Kidney (tissue), 14 donors: ENCODE results near the gene FAM53C. TPM values are rescaled to one million over a fixed set of nuclear protein-coding genes. Genes with fewer than 3 reads are reported as not detected.

Source experiments
- DNase-seq, 5 donors: peaks; one replicate each; pipeline ENCODE4 v3.0.0-alpha.2; 2013 to 2020
- FAIRE-seq: peaks from 2 replicates; lab custom pipeline; 2012; peaks lifted over from hg19 to GRCh38; lab: Jason Lieb, UNC
- H3K27ac ChIP-seq, 2 donors: one replicate each; pipeline ENCODE4 v1.7.0; 2013; ENCODE audit warnings: low read depth in 2 of 2, low read length in 2 of 2, inconsistent platforms in 1 of 2
- H3K27me3 ChIP-seq: one replicate; pipeline ENCODE4 v1.7.1; 2013; ENCODE audit warnings: low read length, inconsistent platforms; ENCODE audit not compliant: control insufficient read depth, insufficient read depth
- H3K36me3 ChIP-seq, 3 donors: one replicate each; pipeline versions ENCODE4 v1.7.0 to v1.7.1; 2013; ENCODE audit warnings: low read length in 3 of 3, control low read depth in 1 of 3, inconsistent platforms in 1 of 3; ENCODE audit not compliant: insufficient read depth in 3 of 3, control insufficient read depth in 2 of 3
- H3K4me1 ChIP-seq, 3 donors: one replicate each; pipeline versions ENCODE4 v1.7.0 to v1.7.1; 2013; ENCODE audit warnings: low read length in 3 of 3, inconsistent platforms in 1 of 3, low read depth in 1 of 3; ENCODE audit not compliant: control insufficient read depth in 2 of 3, insufficient read depth in 2 of 3
- H3K4me3 ChIP-seq, 3 donors: one replicate each; pipeline versions ENCODE4 v1.7.0 to v1.8.1; 2013; ENCODE audit warnings: low read length in 3 of 3, control low read depth in 1 of 3, inconsistent platforms in 1 of 3
- H3K9ac ChIP-seq, 3 donors: one replicate each; pipeline versions ENCODE4 v1.7.0 to v1.7.1; 2013; ENCODE audit warnings: low read length in 3 of 3, control low read depth in 1 of 3, inconsistent platforms in 1 of 3
- H3K9me3 ChIP-seq, 3 donors: one replicate each; pipeline versions ENCODE4 v1.7.0 to v1.7.1; 2013; ENCODE audit warnings: low read length in 3 of 3, control low read depth in 1 of 3, inconsistent platforms in 1 of 3; ENCODE audit not compliant: control insufficient read depth in 2 of 3, insufficient read depth in 1 of 3
- CTCF ChIP-seq: IDR thresholded peaks from 3 replicates; pipeline ENCODE4 v1.5.1; 2012; ENCODE audit warnings: mild to moderate bottlenecking, moderate library complexity, borderline replicate concordance; ENCODE audit not compliant: insufficient read depth; ENCODE audit errors: extremely low read depth
- intact Hi-C: fragments of 100-400 bp; cut with DNase I; formaldehyde crosslinking; loops from one replicate; pipeline ENCODE4 v1.11.1; 2022
- polyA plus RNA-seq: library from polyadenylated mRNA; stranded (reverse); fragments of 350-450 nt; fragmentation: Illumina TruSeq; extraction: RNeasy Lipid Tissue Mini Kit (QIAGEN cat#74804); gene quantifications from one replicate; pipeline ENCODE4 v1.2.3, GENCODE V29; 2014; ENCODE audit warnings: low read depth, low replicate concordance; ENCODE audit not compliant: insufficient read depth
- total RNA-seq: library from RNA; stranded (reverse); fragmentation: NEBNext Ultra II Directional; extraction: Animal tissue kit (Norgen Biotek cat#: 25700); gene quantifications from one replicate; pipeline ENCODE4 v1.2.1, GENCODE V29; 2021
- donor health status: control.
- donor health status: control.
- donor health status: control.
- donor health status: control.
- donor health status: control.
- donor health status: DM: yes; HTN: yes; CAD: no.
- donor health status: Normal renal cell carcinoma (clear cell type).

Gene FAM53C
- total and polyA plus RNA-seq, 2 donors from 2014 or later = 8.1 to 18.9 TPM

DNA sequence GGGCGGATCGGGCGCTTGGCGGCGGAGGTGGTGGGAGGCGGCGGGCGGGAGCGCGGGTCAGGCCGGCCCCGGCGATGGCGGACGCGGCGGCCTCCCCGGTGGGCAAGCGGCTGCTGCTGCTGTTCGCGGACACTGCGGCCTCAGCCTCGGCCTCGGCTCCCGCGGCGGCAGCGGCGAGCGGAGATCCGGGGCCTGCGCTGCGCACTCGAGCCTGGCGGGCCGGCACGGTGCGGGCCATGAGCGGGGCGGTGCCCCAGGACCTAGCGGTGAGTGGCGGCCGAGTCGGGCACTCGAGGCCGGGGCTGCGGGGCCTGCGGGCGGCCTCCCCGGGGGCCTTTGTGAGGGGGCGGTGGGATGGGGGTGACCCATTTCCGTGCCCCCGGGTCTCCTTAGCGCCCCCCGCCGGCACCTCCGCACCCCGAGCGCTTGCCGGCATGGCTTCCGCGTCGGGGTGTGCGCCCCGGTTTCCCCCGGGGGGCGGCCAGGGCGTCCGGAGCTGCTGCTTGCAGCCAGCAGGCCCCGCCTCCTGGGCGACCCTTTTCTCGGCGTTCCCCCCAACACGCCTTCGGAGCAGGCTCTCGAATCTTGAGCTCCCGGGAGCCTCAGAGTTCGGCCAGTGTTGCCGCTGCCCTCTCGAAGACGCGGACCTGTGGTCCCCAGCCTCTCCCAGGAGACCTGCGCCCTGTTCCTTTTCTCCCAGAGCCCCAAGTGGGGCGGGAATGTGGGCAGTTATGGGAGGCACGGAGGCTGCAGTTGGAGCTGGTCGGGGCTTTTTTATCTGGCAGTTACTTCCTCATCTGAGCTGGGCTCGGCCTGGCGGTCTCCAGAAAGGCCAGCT is 14.9 kb downstream of the FAM53C start:
- Histone ChIP-seq H3K27me3 (no peaks in the 10 kb centered on the region), H3K4me1 (peaks cover 0 to 13% (median 5%) of the 10 kb centered on the region in 3 donors), H3K9me3 (peaks cover 0 to 4% (median 0%) of the 10 kb centered on the region in 3 donors), H3K4me3 (peak overlapping the region; percentile 64 to 82 (median 79)), H3K27ac (peak overlapping the region; percentile 75 to 86), H3K9ac (peak overlapping the region; percentile 66 to 92 (median 91)), H3K36me3 (peaks cover 0 to 1% (median 0%) of the 10 kb centered on the region in 3 donors)
- DNase-seq = peak; percentile 48 to 91 (median 81)
- TF ChIP-seq CTCF = peak; percentile 16
- intact Hi-C loops = no loop called here
- FAIRE-seq = no peak

- Histone ChIP-seq H3K27me3 (no peaks in the 10 kb centered on the region), H3K36me3 (no peaks in the 10 kb centered on the region), H3K9ac (peak overlapping the region; percentile 66 to 92 (median 91)), H3K9me3 (peaks cover 0 to 4% (median 0%) of the 10 kb centered on the region in 3 donors), H3K4me1 (peaks cover 0 to 13% (median 5%) of the 10 kb centered on the region in 3 donors), H3K27ac (peak overlapping the region; percentile 75 to 86), H3K4me3 (peak overlapping the region; percentile 64 to 82 (median 79))
- intact Hi-C loops = no loop called here
- no peak for FAIRE-seq
- peak in 2 of 5 donors; percentile 24 to 79 for DNase-seq
- TF ChIP-seq CTCF = no peak
These were observed 15.6 kb downstream of the FAM53C start for GRCh38 chr5:138353560-138354080.

DNA sequence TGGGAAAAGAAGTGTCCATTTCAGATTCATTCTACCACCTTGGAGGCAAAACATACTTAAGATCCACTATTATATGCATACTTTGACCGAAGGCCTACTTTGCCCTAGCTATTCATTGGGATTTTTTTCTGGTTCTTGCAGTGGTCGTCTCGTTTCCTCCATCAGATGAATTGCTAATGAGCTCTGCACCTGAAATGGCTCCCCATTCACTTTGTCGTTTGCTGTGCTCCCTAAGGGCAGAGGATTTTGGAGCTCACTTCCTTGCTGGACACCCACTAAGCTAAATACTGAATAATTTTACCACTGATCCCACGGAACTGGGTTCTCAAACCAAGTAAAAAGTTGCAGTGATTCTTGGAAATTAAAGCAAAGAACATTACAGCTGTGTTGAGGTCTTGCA is 16.3 kb downstream of the FAM53C start:
- Histone ChIP-seq H3K36me3 (no peaks in the 10 kb centered on the region), H3K4me1 (peaks cover 0 to 13% (median 5%) of the 10 kb centered on the region in 3 donors), H3K9me3 (peaks cover 0 to 4% (median 0%) of the 10 kb centered on the region in 3 donors), H3K4me3 (peak overlapping the region; percentile 64 to 82 (median 79)), H3K27ac (no peak overlapping the region), H3K27me3 (no peaks in the 10 kb centered on the region), H3K9ac (peak overlapping the region; percentile 66 to 92 (median 91))
- FAIRE-seq (no peak), DNase-seq (no peak)
- no peak for TF ChIP-seq CTCF
- intact Hi-C loops = no loop called here
